ENCODE results near the gene MAML3.

MAML3 gene

GRCh38 chr4:140187316-140187695 is 33.3 kb upstream of the MAML3 start:
- DNase-seq (ENCODE audit: low read depth): no peak
- TF ChIP-seq POLR2A (IDR thresholded peaks at IDR 0.05; ENCODE audit: extremely low read depth, insufficient read length) (no peak), CTCF (IDR thresholded peaks at IDR 0.05; ENCODE audit: low read depth, low read length) (no peak), MAX (IDR thresholded peaks at IDR 0.05; ENCODE audit: low read depth, low read length) (no peak), MYC (IDR thresholded peaks at IDR 0.05; ENCODE audit: low read depth, low read length) (no peak)
- H3K4me3 ChIP-seq (ENCODE audit: low read depth, low read length): no peak overlapping the region

GRCh38 chr4:140186651-140187315 is 32.8 kb upstream of the MAML3 start:
- H3K4me3 ChIP-seq (ENCODE audit: low read depth, low read length): no peak overlapping the region
- no peak for DNase-seq (ENCODE audit: low read depth)
- TF ChIP-seq CTCF (IDR thresholded peaks at IDR 0.05; ENCODE audit: low read depth, low read length): no peak
- TF ChIP-seq MAX (IDR thresholded peaks at IDR 0.05; ENCODE audit: low read depth, low read length): no peak
- TF ChIP-seq POLR2A (IDR thresholded peaks at IDR 0.05; ENCODE audit: extremely low read depth, insufficient read length): no peak
- TF ChIP-seq MYC (IDR thresholded peaks at IDR 0.05; ENCODE audit: low read depth, low read length): no peak

GRCh38 chr4:140186082-140186438 is 32.1 kb upstream of the MAML3 start:
- no peak for TF ChIP-seq POLR2A (IDR thresholded peaks at IDR 0.05; ENCODE audit: extremely low read depth, insufficient read length)
- TF ChIP-seq MYC (IDR thresholded peaks at IDR 0.05; ENCODE audit: low read depth, low read length): no peak
- TF ChIP-seq MAX (IDR thresholded peaks at IDR 0.05; ENCODE audit: low read depth, low read length): no peak
- no peak for TF ChIP-seq CTCF (IDR thresholded peaks at IDR 0.05; ENCODE audit: low read depth, low read length)
- no peak overlapping the region for H3K4me3 ChIP-seq (ENCODE audit: low read depth, low read length)
- no peak for DNase-seq (ENCODE audit: low read depth)

GRCh38 chr4:140185412-140186081 is 31.6 kb upstream of the MAML3 start:
- H3K4me3 ChIP-seq (ENCODE audit: low read depth, low read length): no peak overlapping the region
- TF ChIP-seq MYC (IDR thresholded peaks at IDR 0.05; ENCODE audit: low read depth, low read length) (no peak), CTCF (IDR thresholded peaks at IDR 0.05; ENCODE audit: low read depth, low read length) (no peak), POLR2A (IDR thresholded peaks at IDR 0.05; ENCODE audit: extremely low read depth, insufficient read length) (no peak), MAX (IDR thresholded peaks at IDR 0.05; ENCODE audit: low read depth, low read length) (no peak)
- DNase-seq (ENCODE audit: low read depth): no peak

- DNase-seq (ENCODE audit: low read depth): no peak
- TF ChIP-seq POLR2A (IDR thresholded peaks at IDR 0.05; ENCODE audit: extremely low read depth, insufficient read length): no peak
- no peak for TF ChIP-seq CTCF (IDR thresholded peaks at IDR 0.05; ENCODE audit: low read depth, low read length)
- no peak overlapping the region for H3K4me3 ChIP-seq (ENCODE audit: low read depth, low read length)
Observed at GRCh38 chr4:140183270-140183669, 29.3 kb upstream of the MAML3 start.

All from NB4 (cell line).